SK-N-SH treated with all-trans-retinoic acid at 6 μM for 48 hours (cell line): ENCODE data around the gene AGAP2.

Source experiments
- ATAC-seq: fragments of 200-7000 bp; cut with Tn5 transposase; 3 replicates; pipeline ENCODE4 v1.9.1; 2020; ENCODE audit warnings: mild to moderate bottlenecking, moderate library complexity
- CREB5 ChIP-seq: fragments of 250-450 bp; sonication (Bioruptor Pico); IDR thresholded peaks from 2 replicates; pipeline ENCODE4 v1.5.1; 2020; ENCODE audit warnings: low read depth, mild to moderate bottlenecking, moderate library complexity
- TOX ChIP-seq: fragments of 250-450 bp; sonication (Bioruptor Pico); IDR thresholded peaks from 2 replicates; pipeline ENCODE4 v1.8.0; 2021; ENCODE audit warnings: mild to moderate bottlenecking, moderate library complexity, borderline replicate concordance
- TSHZ2 ChIP-seq: fragments of 250-450 bp; sonication (Bioruptor Pico); IDR thresholded peaks from 2 replicates; pipeline ENCODE4 v1.5.0; 2020; ENCODE audit warnings: mild to moderate bottlenecking, moderate library complexity
- ZNF565 ChIP-seq: fragments of 450-650 bp; formaldehyde crosslinking; conservative IDR thresholded peaks from 2 replicates; pipeline ENCODE4 v1.5.0; 2020; ENCODE audit warnings: low read depth, mild to moderate bottlenecking, moderate library complexity
- ZNF70 ChIP-seq: fragments of 450-650 bp; formaldehyde crosslinking; IDR thresholded peaks from 2 replicates; pipeline ENCODE4 v1.5.0; 2020; ENCODE audit warnings: mild to moderate bottlenecking, moderate library complexity

AGAP2 gene

GRCh38 chr12:57674691-57675090 is 63.9 kb downstream of the AGAP2 start:
- ATAC-seq = no peak
- TF ChIP-seq TSHZ2 (CRISPR knock-in tag) (no peak), TOX (CRISPR knock-in tag) (no peak), CREB5 (no peak), ZNF565 (CRISPR knock-in tag) (no peak), ZNF70 (no peak)
